DMS114 treated with DMSO at 0.1 percent for 48 hours (cell line): ENCODE data around the gene OR1I1.
"Not testable (repeated sequence)": the region's sequence is repeated elsewhere in the genome, so short reads cannot be mapped to it uniquely, and the experiment has no call there.

Experiments
- DNase-seq: peaks from one replicate; lab custom pipeline; 2025; ENCODE audit not compliant: unreplicated experiment; lab: John Stamatoyannopoulos, UW

Gene OR1I1, protein sequence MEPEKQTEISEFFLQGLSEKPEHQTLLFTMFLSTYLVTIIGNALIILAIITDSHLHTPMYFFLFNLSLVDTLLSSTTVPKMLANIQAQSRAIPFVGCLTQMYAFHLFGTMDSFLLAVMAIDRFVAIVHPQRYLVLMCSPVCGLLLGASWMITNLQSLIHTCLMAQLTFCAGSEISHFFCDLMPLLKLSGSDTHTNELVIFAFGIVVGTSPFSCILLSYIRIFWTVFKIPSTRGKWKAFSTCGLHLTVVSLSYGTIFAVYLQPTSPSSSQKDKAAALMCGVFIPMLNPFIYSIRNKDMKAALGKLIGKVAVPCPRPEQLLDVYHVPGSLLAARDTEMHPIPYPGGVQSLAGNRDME

DNA sequence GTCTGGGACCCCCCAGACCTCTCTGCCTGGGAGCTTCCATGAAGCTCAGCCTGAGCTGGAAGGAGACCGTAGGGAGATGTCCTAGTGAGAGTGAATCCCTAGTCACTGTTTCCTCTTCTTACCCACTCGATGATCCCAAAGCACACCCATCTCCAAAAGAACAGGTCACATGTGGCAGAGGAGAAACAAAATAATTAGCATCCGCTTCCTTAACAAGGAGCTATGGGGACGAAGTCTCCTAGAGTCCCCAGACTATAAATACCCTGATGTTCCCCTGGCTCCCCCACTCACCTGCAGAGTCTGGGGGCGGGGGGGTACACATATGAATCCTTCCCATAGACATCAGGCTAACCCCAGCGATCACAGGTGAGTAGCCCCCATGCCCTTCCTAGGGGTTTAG, at the start of gene OR1I1:
Gene OR1I1 (plus strand): TSS at position 301 of the 400 bp plus-strand sequence. CDS start 4,855 bp downstream, outside the sequence.
- no peak for DNase-seq

DNA sequence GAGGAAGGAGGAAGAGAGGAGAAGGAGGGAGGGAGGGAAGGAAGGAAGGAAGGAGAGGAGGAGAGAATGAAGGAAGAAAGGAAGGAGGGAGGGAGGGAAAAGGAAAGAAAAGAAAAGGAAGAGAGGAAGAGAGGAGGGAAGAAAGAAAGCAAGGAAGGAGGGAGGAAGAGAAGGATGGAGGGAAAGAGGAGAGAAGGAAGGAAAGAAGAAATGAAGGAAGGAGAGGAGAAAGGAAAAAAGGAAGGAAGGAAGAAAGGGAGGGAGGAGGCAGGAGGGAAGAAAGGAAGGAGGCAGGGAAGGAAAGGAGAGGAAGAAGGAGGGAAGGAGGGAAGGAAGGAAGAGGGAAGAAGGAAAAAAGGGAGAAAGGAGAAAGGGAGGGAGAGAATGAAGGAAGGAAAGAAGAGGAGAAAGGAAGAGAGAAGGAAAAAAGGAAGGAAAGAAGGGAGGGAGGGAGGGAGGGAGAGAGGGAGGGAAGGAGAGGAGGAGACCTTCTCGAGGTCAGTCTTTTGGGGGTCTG, 46.2 kb upstream of the OR1I1 start:
- no peak for DNase-seq

DNA sequence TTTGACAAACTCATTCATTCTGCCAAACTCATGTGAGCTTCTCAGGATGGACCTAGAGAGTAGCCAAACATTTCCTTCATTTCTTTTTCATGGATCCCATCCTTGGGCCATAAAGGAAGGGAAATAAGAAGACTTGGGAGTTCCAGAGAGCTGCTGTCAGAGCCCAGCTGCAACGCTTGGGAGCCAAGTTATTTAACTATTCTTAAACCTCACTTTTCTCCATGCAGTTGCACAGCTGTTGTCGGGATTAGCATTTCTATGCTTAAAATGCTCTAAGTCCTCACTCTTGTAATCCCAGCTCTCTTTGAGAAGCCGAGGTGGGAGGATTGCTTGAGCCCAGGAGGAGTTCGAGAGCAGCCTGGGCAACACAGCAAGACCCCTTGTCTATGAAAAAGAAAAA, 44.4 kb upstream of the OR1I1 start:
- DNase-seq: no peak

DNA sequence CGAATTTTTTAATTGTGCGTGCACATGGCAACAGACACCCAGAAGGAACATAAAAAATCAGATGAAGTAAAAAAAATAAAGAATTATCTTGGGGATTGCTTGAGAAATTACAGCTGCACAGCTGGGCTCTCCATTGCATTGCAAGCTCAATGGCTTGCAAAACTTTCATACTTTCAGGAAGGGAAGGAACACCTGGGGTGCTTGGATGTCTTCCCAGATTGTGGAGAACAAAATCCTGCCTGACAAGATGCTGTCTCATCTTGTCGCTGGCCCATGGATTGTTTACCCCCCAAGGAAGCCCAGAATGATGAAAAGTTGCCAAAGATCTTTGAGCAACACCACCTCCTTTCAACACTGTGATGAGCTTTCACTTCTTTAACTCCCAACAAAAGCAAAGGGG, 43.7 kb upstream of the OR1I1 start:
- DNase-seq: no peak

DNA sequence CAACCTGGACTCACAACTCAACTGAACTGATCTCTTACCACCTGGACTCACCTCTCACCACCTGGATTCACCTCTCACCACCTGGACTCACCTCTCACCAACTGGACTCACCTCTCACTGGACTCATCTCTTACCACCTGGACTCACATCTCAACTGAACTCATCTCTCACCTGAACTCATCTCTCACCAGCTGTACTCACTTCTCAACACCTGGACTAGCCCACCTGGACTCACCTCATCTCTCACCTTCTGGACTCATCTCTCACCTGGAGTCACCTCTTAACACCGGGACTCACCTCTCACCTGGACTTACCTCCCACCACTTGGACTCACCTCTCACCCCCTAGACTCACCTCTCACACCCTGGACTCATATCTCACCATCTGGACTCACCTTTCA, 40.0 kb upstream of the OR1I1 start:
- no peak for DNase-seq

DNA sequence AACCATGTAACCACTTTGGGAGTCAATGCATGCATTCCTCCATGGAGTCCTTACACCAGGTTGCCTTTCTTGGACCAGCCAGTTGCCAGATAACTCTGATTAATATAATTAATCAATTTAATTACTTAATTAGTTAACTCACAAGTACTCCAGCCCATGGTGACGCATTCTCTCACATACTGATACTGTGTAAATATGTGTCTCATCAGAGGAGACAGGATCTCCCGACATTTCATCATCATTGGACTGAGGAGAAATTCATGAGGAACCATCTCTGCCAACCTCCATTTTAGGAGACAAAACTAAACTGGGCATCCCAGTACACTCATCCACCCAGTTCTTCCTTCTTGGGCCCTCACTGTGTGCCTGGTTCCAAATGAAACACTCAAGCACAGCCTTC, 39.2 kb upstream of the OR1I1 start:
- DNase-seq: no peak

DNA sequence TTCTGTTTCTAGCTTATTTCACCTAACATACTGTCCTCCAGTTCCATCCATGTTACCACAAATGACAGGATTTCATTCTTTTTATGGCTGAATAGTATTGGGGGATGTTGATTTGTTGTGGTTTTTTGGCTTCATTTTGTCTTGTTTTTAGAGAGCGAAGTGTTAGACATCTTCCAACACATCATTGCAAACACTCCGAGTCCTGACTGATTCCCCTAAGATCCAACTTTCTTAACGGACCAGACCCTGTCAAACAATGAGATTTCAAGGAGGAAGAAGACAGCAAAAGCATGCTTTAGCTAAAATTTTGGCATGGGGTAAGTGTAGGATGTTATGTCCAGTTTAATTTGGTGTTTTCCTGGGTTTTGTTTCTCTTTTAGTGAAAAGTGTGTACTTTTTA, 36.5 kb upstream of the OR1I1 start:
- no peak for DNase-seq

DNA sequence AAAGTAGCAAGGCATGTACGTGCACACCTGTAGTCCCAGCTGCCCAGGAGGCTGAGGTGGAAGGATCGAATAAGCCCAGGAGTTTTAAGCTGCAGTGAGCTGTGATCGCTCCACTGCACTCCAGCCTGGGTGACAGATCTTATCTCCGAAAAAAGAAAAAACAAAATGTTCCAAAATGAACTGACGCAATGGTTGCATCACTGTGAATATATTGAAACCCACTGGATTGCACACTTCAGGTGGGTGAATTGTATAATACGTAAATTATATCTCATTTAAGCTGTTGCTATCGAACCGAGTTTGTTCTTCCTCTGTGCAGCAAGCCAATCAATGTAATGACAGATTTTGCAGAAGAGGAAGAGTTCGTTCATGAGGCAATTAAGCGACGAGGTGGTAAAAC, 34.3 kb upstream of the OR1I1 start:
- DNase-seq: no peak

DNA sequence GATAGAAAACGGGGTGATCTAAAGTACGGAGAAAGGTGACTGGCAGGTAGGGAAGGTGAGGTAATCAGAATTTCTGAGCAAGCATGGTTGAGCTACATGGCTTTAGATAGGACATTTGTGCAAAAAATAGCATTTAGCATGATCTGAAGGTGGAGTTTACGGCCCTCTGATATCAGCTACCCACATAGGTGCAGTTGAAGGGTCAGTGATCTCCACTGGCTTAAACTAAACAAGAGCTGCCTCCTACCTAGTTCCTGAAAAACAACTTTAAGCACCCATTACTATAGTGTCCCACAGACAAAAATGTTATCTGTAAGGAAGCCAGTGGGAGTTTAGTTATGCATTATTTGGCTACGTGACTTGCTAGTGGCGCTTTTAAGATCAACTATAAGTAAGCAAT, 33.9 kb upstream of the OR1I1 start:
- no peak for DNase-seq

DNA sequence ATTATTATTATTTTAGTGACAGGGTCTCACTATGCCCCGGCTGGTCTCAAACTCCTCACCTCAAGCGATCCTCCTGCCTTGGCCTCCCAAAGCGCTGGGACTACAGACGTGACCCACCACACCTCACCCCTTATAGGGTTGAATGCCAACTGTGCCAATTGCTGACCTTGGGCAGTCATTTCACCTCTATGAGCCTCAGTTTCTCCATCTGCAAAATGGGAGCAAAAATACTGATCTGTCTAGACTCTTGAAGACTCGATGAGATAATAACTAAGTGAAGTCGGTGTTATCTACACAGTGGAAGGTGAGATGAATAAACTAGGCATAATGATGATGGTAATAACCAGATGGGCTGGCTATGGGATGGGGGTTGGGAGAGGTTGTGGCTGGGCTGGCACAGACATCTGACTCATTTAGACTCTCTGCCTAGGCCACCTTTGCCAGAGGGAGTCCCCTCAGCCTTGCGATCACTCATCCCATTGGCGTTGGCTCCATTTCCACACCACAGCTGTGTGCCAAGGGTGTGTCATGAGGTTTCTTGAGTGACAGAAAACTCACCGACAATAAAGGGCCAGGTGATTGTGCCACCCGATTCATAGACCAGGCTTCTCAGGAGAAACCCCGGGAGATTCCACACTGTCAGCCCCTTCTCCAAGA, 33.0 kb upstream of the OR1I1 start, which contains the start of gene CASP14:
Gene CASP14 (plus strand): TSS at position 596 of the 657 bp plus-strand sequence. CDS start 2,772 bp downstream, outside the sequence.
- no peak for DNase-seq

DNA sequence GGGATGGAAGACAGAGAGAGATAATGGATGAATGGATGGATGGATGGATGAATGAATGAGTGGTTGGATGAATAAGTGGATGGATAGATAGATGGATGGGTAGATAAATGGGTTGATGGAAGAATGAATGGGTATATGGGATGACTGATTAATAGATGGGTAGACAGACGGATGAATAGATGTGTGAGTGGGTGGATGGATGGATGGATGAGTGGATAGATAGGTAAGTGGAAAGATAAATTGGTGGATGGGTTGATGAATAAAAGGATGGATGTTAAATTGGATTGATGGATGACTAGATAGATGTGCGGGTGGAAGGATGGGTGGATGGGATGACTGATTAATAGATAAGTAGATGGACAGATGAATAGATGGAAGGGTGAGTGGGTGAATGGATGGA, 31.4 kb upstream of the OR1I1 start:
- no peak for DNase-seq

DNA sequence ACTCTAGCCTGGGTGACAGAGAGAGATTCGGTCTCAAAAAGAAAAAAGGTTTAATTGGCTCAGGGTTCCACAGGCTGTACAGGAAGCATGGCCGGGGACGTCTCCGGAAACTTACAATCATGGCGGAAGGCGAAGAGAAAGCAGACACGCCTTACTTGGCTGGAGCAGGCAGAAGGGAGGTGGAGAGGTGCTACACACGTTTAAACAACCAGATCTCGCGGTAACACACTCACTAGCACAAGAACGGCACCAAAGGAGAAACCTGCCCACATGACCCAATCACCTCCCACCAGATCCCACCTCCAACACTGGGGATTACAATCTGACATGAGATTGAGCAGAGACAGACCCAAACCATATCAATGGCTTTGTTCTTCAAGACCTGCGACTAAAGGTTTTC, 20.0 kb upstream of the OR1I1 start:
- no peak for DNase-seq

DNA sequence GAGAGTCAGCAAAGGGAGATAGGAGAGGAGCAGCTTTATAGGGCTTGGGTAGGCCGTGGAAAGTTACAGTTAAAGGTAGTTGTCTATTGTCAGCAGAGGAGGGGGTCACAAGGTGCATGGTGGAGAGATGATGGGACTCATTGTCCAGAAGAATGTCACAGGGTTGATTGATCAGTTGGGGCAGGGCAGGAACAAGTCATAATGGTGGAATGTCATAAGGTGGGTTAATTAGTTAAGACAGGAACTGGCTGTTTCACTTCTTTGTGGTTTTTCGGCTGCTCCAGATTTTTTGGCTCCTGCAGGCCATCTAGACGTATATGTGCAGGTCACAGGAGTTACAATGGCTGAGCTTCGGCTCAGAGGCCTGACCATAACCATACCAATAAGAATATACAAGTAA, 11.6 kb upstream of the OR1I1 start:
- DNase-seq: not testable (repeated sequence)

DNA sequence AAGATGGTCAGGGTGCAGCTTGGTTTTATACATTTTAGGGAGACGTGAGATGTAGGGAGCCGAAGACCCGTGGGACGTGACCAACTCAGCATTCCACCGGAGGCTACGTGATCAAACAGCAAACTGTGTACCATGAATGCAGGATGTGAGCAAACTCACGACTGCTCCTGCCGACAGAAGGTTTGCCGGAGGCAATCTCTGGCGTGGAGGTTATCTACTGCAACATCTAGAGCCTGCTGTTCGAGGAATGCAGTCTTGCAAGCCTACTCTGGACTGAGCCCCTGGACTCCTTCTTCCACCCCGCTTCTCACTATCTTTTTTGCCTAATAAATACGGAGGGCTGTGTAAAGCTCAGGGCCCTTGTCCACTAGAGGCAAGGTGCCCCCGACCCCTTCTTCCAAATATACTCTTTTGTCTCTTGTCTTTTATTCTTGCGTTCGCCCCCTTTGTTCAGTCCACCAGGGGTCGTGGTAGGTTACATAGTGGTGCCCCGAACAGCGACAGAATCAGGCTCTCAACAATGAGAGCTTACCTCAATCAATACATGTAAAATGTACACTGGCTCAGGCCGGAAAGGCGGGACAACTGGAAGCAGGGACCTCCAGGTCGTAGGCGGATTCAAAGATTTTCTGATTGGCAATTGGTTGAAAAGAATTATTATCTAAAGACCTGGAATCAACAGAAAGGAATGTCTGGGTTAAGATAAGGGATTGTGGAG, 8.9 kb upstream of the OR1I1 start:
- no peak for DNase-seq

DNA sequence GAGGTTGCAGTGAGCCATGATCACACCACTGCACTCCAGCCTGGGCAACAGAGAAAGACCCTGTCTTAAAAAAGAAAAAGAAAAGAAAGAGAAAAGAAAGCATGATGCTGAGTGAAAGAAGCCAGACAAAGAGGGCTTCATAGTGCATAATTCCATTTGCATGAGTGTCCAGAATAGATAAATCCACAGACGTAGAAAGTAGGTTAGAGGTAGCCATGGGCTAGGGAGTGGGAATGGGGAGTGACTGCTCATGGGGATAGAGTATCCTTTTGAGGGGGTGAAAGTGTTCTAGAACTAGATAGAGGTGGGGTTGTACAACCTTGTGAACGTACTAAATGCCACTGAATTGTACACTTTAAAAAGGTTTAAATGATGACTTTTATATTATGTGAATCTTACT, 7.6 kb upstream of the OR1I1 start:
- no peak for DNase-seq

DNA sequence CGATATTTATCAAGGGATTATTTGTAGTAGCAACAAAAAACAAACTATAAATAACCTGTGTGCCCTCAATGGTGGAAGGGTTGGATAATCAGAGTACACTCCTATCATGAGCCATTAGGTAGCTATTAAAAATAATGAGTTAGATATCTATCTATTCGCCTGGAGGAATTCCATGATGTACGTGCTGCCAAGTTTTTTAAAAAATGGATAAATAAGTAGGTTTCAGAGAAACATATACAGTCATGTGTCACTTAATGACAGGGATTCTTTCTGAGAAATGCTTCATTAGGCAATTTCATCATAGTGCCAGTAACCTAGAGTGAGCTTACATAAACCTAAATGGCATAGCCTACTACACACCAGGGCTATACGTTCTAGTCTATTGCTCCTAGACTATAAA, 6.2 kb upstream of the OR1I1 start:
- DNase-seq: no peak

DNA sequence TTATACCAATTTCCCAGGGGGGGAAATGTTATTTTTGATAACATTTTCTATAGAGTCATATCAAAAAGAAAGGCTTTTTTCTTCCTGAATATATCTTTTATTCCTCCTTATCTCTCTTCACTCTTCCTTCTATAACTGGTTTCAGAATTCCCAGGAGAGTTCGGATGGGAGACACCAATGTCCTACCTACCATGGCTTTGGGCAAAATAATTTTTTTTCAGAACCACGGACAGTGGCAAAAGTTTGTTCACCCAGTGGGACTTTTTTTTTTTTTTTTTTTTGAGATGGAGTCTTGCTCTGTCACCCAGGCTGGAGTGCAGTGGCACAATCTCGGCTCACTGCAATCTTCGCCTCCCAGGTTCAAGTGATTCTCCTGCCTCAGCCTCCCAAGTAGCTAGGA, 2.0 kb upstream of the OR1I1 start:
- DNase-seq: not testable (repeated sequence)

DNA sequence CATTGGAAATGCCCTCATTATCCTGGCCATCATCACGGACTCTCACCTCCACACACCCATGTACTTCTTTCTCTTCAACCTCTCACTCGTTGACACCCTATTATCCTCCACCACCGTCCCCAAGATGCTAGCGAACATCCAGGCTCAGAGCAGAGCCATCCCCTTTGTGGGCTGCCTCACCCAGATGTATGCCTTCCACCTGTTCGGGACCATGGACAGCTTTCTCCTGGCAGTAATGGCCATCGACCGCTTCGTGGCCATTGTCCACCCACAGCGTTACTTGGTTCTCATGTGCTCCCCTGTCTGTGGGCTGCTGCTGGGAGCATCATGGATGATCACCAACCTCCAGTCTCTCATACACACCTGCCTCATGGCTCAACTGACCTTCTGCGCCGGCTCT, 5.2 kb downstream of the OR1I1 start:
- no peak for DNase-seq

DNA sequence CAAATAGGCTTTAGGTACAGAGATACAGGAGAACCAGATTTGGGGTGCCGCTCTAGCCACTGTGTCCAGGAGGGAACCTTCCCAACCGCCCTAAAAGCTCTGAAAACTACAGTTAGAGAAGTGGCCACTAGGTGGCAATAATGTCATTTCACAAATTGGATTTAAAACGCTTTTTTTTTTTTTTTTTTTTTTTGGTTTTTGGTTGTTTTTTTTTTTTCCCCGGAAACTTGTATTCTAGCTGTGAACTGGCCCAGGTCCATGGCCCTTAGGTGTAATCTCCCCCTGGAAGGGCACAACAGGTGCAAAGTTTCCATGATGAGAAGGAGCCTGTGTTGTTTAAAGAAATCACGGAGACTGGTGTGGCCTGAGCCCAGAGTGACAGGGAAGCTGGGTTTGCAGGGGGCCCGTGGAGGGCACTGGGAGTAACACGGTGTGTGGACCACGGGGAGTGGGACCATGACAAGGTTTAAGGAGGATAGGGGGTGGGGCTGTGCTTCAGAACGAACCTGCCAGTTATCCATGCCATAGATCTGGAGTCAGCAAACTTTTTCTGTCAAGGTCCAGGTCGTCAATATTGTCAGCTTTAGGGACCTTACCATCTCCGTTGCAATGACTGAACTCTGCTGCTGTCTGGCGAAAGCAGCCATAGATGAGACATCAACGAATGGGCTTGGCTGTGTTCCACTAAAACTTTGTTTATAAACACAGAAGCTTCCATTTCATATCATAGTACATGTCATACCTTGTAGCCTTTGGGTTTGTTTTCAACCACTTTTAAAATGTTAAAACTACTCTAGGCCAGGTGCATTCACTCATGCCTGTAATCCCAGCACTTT, 10.1 kb downstream of the OR1I1 start:
- DNase-seq: peak; percentile 56

DNA sequence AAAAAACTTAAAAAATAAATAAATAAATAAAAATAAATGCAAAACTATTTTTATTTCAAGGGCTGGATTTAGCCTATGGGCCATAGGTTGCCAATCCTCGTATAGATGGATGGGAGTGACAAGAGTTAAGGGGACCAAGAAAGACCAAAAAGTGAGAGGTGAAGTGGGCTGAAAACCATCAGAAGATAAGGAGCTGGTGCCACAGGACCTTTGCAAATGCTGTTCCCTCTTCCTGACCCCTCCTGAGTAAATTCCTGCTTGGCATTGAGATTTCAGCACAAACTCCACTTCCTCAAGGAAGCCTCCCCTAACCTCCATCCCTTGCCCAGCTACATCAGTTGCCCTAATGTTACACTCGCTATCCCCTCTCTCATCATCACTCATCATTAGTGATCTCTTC, 11.0 kb downstream of the OR1I1 start:
- DNase-seq: no peak

DNA sequence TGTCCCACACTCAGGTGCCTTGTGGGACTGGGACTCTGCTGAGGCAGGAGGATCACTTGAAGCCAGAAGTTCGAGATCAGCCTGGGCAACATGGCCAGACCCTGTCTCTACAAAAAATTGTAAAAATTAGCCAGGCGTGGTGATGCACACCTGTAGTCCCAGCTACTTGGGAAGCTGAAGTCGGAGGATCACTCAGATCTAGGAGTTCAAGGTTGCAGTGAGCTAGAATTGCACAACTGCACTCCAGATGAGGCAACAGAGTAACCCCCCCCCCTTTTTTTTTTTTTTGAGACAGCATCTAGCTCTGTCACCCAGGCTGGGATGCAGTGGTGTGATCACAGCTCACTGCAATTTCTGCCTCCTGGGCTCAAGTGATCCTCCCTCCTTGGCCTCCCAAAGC, 14.2 kb downstream of the OR1I1 start:
- no peak for DNase-seq
